K562 (cell line): ENCODE results near the gene SNAPC3. TPM values are rescaled to one million over a fixed set of nuclear protein-coding genes. Genes with fewer than 3 reads are reported as not detected.

Source experiments
- ATAC-seq: fragments of 200-7000 bp; cut with Tn5 transposase; 3 replicates; pipeline ENCODE4 v1.9.1; 2020; ENCODE audit warnings: moderate library complexity
- BruUV-seq: library from RNA; stranded (reverse); fragments of 400-500 nt; replicated peaks from 2 replicates; lab custom pipeline; 2021; lab: Mats Ljungman, UMichigan
- CTCF ChIA-PET: fragments of 300-600 bp; formaldehyde crosslinking; extraction: SDS; loops from one replicate; lab custom pipeline; 2021; ENCODE audit warnings: low intra/inter-chr PET ratio; lab: Yijun Ruan, JAX
- POLR2A ChIA-PET: fragments of 300-600, 350-650 bp; sonication (Branson Sonifier 250); formaldehyde crosslinking; extraction: SDS; loops from one replicate; lab custom pipeline; 2021; ENCODE audit warnings: antibody characterized with exemption, inconsistent platforms; lab: Yijun Ruan, JAX
- DNase-seq, 4 experiments: peaks; one replicate each; pipeline versions ENCODE4 v3.0.0 to v3.0.0-alpha.2; 2011 to 2018; ENCODE audit warnings: low spot score in 3 of 4, mixed read lengths in 3 of 4; ENCODE audit errors: extremely low read depth in 1 of 4
- FAIRE-seq: peaks from 2 replicates; lab custom pipeline; 2011; peaks lifted over from hg19 to GRCh38; lab: Jason Lieb, UNC
- H2AFZ ChIP-seq: 2 replicates; pipeline ENCODE4 v1.6.0; 2011; ENCODE audit warnings: low read depth, low read length, control low read depth, inconsistent platforms
- H3K27ac ChIP-seq: fragments of 200-600 bp; 3 replicates; pipeline ENCODE4 v1.8.0; 2011; ENCODE audit warnings: low read depth, mild to moderate bottlenecking, control low read depth, inconsistent platforms, low read length, moderate library complexity, mixed read lengths; ENCODE audit errors: extremely low read depth
- H3K27me3 ChIP-seq, 2 experiments: fragments of 300-600 bp in 1 of 2; 2 replicates in 1 of 2; 3 replicates in 1 of 2; pipeline versions ENCODE4 v1.6.0 to v1.8.0; 2011; ENCODE audit warnings: inconsistent platforms in 2 of 2, low read length in 2 of 2, mild to moderate bottlenecking in 1 of 2, mixed read lengths in 1 of 2, moderate library complexity in 1 of 2; ENCODE audit not compliant: control insufficient read depth in 2 of 2, insufficient read depth in 2 of 2
- H3K36me3 ChIP-seq: fragments of 300-600 bp; 3 replicates; pipeline ENCODE4 v1.8.0; 2011; ENCODE audit warnings: mild to moderate bottlenecking, low read length, inconsistent platforms; ENCODE audit not compliant: control insufficient read depth, insufficient read depth
- H3K4me1 ChIP-seq, 2 experiments: fragments of 200-600 bp in 1 of 2; replicated peaks in 1 of 2; 2 replicates in 1 of 2; 3 replicates in 1 of 2; pipeline versions ENCODE4 v1.5.1 to v1.8.0; 2011; ENCODE audit warnings: inconsistent platforms in 2 of 2, low read length in 2 of 2, mild to moderate bottlenecking in 1 of 2, mixed read lengths in 1 of 2, moderate library complexity in 1 of 2; ENCODE audit not compliant: control insufficient read depth in 2 of 2, insufficient read depth in 2 of 2
- H3K4me2 ChIP-seq: 2 replicates; pipeline ENCODE4 v1.6.1; 2011; ENCODE audit warnings: low read length, control low read depth, inconsistent platforms, mixed read lengths; ENCODE audit not compliant: insufficient read depth
- H3K4me3 ChIP-seq: fragments of 200-600 bp; sonication (generic), shearing (Covaris generic); 2 replicates; pipeline ENCODE4 v1.5.1; 2016; ENCODE audit warnings: control low read depth, inconsistent platforms
- H3K79me2 ChIP-seq: fragments of 200-600 bp; 3 replicates; pipeline ENCODE4 v1.8.0; 2011; ENCODE audit warnings: low read length, inconsistent platforms; ENCODE audit not compliant: control insufficient read depth, insufficient read depth
- H3K9ac ChIP-seq, 2 experiments: 2 replicates each; pipeline versions ENCODE4 v1.6.0 to v1.6.1; 2011; ENCODE audit warnings: low read depth in 2 of 2, low read length in 2 of 2, control low read depth in 1 of 2, inconsistent platforms in 1 of 2, mild to moderate bottlenecking in 1 of 2, mixed read lengths in 1 of 2; ENCODE audit not compliant: insufficient read depth in 1 of 2
- H3K9me1 ChIP-seq: one replicate; pipeline ENCODE4 v1.6.0; 2011; ENCODE audit warnings: inconsistent platforms, mild to moderate bottlenecking, low read length, moderate library complexity; ENCODE audit not compliant: control insufficient read depth, insufficient read depth
- H3K9me3 ChIP-seq: replicated peaks from 2 replicates; pipeline ENCODE4 v1.5.1; 2011; ENCODE audit warnings: low read depth, low read length, inconsistent platforms; ENCODE audit not compliant: control insufficient read depth, insufficient read depth
- H4K20me1 ChIP-seq: replicated peaks from 2 replicates; pipeline ENCODE4 v1.6.1; 2011; ENCODE audit warnings: low read length, inconsistent platforms, mixed read lengths; ENCODE audit not compliant: control insufficient read depth, insufficient read depth
- ATF7 ChIP-seq: fragments of 450-650 bp; IDR thresholded peaks from 2 replicates; pipeline ENCODE4 v1.7.1; 2014; ENCODE audit warnings: mild to moderate bottlenecking, moderate library complexity
- FOXJ2 ChIP-seq: fragments of 200-800 bp; sonication (Bioruptor generic); IDR thresholded peaks from 2 replicates; pipeline ENCODE4 v1.6.1; 2016; ENCODE audit warnings: missing genetic modification characterization, missing compliant biosample characterization
- HEY1 ChIP-seq: fragments of 250-450 bp; sonication (Bioruptor Pico); IDR thresholded peaks from 2 replicates; pipeline ENCODE4 v1.5.0; 2020; ENCODE audit warnings: mild to moderate bottlenecking, moderate library complexity, borderline replicate concordance
- ILK ChIP-seq: fragments of 450-650 bp; IDR thresholded peaks from 2 replicates; pipeline ENCODE4 v1.6.1; 2016; ENCODE audit warnings: missing genetic modification characterization, low read depth, mild to moderate bottlenecking, missing compliant biosample characterization, moderate library complexity, borderline replicate concordance
- MBD2 ChIP-seq: sonication (generic); IDR thresholded peaks from 2 replicates; pipeline ENCODE4 v1.6.1; 2016; ENCODE audit warnings: low read depth, borderline replicate concordance
- NCOR1 ChIP-seq: fragments of 450-650 bp; IDR thresholded peaks from 2 replicates; pipeline ENCODE4 v1.6.1; 2016; ENCODE audit warnings: mild to moderate bottlenecking, moderate library complexity
- SUPT5H ChIP-seq: fragments of 450-650 bp; IDR thresholded peaks from 2 replicates; pipeline ENCODE4 v1.6.1; 2016
- THRAP3 ChIP-seq: fragments of 450-650 bp; IDR thresholded peaks from 2 replicates; pipeline ENCODE4 v1.6.1; 2016; ENCODE audit warnings: mild to moderate bottlenecking, inconsistent platforms, borderline replicate concordance
- ZFP30 ChIP-seq: fragments of 250-450 bp; sonication (Bioruptor Pico); IDR thresholded peaks from 2 replicates; pipeline ENCODE4 v1.8.0; 2022; ENCODE audit warnings: moderate library complexity, mild to moderate bottlenecking, inconsistent platforms, borderline replicate concordance
- ZNF24 ChIP-seq: fragments of 450-650 bp; IDR thresholded peaks from 2 replicates; pipeline ENCODE4 v1.6.1; 2016
- ZNF436 ChIP-seq: fragments of 250-450, 450-650 bp; sonication (Bioruptor Pico); formaldehyde crosslinking; IDR thresholded peaks from 2 replicates; pipeline ENCODE4 v1.7.0; 2020; ENCODE audit warnings: mild to moderate bottlenecking
- ZNF76 ChIP-seq: fragments of 250-450 bp; sonication (Bioruptor Pico); IDR thresholded peaks from 2 replicates; pipeline ENCODE4 v1.4.0; 2020; ENCODE audit warnings: mild to moderate bottlenecking, moderate library complexity, borderline replicate concordance
- WGBS: fragments of 100-300 bp; shearing (Covaris generic); methylation state at CpG from one replicate; pipeline ENCODE4 v1.1.6; 2016; ENCODE audit warnings: low coverage, mixed read lengths; ENCODE audit not compliant: insufficient coverage; ENCODE audit errors: missing lambda C conversion rate; 5-methylcytosine and 5-hydroxymethylcytosine counted together
- in situ Hi-C: fragments of 300-500 bp; cut with MboI; formaldehyde crosslinking; loops from 4 replicates; pipeline ENCODE4 v1.15.0; 2018; ENCODE audit warnings: inconsistent platforms, mixed read lengths
- intact Hi-C: fragments of 100-400 bp; cut with micrococcal nuclease; formaldehyde crosslinking; loops from 2 replicates; pipeline ENCODE4 v1.14.2; 2022
- polyA plus RNA-seq, 8 experiments: library from polyadenylated mRNA; depleted of rRNA in 4 of 8; stranded (reverse) in 5 of 8; unstranded in 3 of 8; fragments of >200 nt; fragmentation: Nextera tagmentation in 2 of 8; fragmentation: Illumina TruSeq in 1 of 8; extraction: Ambion mirVana in 2 of 8; extraction: Trizol in 1 of 8; gene quantifications; 2 replicates each; pipeline versions ENCODE4 v1.2.1 to v1.2.3, GENCODE V29; 2011 to 2014; ENCODE audit warnings: inconsistent platforms in 1 of 8, missing spikeins in 1 of 8
- total RNA-seq, 7 experiments: library from RNA; depleted of rRNA in 6 of 7; stranded (reverse); fragments of >200 nt in 6 of 7; fragmentation: Illumina TruSeq in 2 of 7; extraction: Trizol in 2 of 7; gene quantifications; 2 replicates each; pipeline versions ENCODE4 v1.2.1 to v1.2.3, GENCODE V29; 2011 to 2021; ENCODE audit warnings: low replicate concordance in 1 of 7
- TF ChIP-seq, protein P1 (sequence below), 3 experiments: IDR thresholded peaks in 2 of 3; conservative IDR thresholded peaks in 1 of 3; 2 replicates each; pipeline ENCODE4 v1.5.1; 2011 to 2012; ENCODE audit warnings: low read length in 3 of 3, mild to moderate bottlenecking in 3 of 3, control low read depth in 2 of 3, improper control_type of control experiment in 1 of 3, inconsistent platforms in 1 of 3, low read depth in 1 of 3, mixed read lengths in 1 of 3, moderate library complexity in 1 of 3; ENCODE audit not compliant: insufficient read depth in 2 of 3
- TF ChIP-seq, protein P2 (sequence below), 2 experiments: IDR thresholded peaks in 1 of 2; conservative IDR thresholded peaks in 1 of 2; 2 replicates each; pipeline ENCODE4 v1.6.1; 2016; ENCODE audit warnings: low read depth in 2 of 2, mild to moderate bottlenecking in 1 of 2, missing compliant biosample characterization in 1 of 2, missing genetic modification characterization in 1 of 2, moderate library complexity in 1 of 2
- TF ChIP-seq, protein P3 (sequence below), 2 experiments: fragments of 450-650 bp; IDR thresholded peaks; 2 replicates each; pipeline ENCODE4 v1.6.1; 2016

Gene SNAPC3
- total and polyA plus RNA-seq, 9 of the 15 experiments (the other 6 are each of a cell fraction or from before 2014, with no cell fraction given) = 2.3 to 38.9 (median 19.8) TPM

GRCh38 chr9:15510789-15511575 lies 88.3 kb downstream of the SNAPC3 start, which contains the start of gene PSIP1:
Gene PSIP1 (minus strand): TSS chr9:15510970. CDS start chr9:15510188, 782 bp downstream.
- Histone ChIP-seq H3K79me2 (peaks cover 43% of the 10 kb centered on the region), H3K4me1 (peaks cover 3 to 7% of the 10 kb centered on the region in 2 experiments; a peak in 2 of 5 replicates), H3K9ac (peak within 1 kb of the TSS; percentile 89 to 95), H3K4me2 (peak within 1 kb of the TSS; percentile 83), H3K9me3 (no peaks in the 10 kb centered on the region), H3K9me1 (no peaks in the 10 kb centered on the region), H3K27ac (peak within 1 kb of the TSS; percentile 98), H3K27me3 (no peaks in the 10 kb centered on the region), H4K20me1 (no peaks in the 10 kb centered on the region), H3K36me3 (peaks cover 33% of the 10 kb centered on the region), H3K4me3 (peak within 1 kb of the TSS; percentile 81), H2AFZ (peak within 1 kb of the TSS; percentile 98)
- peak; percentile 89 for ATAC-seq
- ChIA-PET CTCF (no interaction called here), POLR2A (interaction anchor here (0.7 to 3.4 kb wide), 2 partner anchors 10 to 141 kb away, joined by 3 to 10 read pairs; no protein-coding TSS in a partner anchor)
- intact Hi-C loops (loop anchor here (5.0 kb wide), 1 partner anchor 41 kb away; the partner anchor contains the start of gene CCDC171), in situ Hi-C loops (no loop called here)
- WGBS = under 1% methylated on average over 45 of the region's 72 CpGs
- no TSS peak for BruUV-seq
- peak; percentile 84 for FAIRE-seq
- peak; percentile 67 to 84 (median 73) for DNase-seq
- TF ChIP-seq ZNF76 (CRISPR knock-in tag) (no peak), ATF7 (peak; percentile 100), FOXJ2 (tag) (no peak; the same call in 1 of the 2 replicates), HEY1 (no peak), MBD2 (peak; percentile 89), ZNF24 (peak; percentile 60; the same call in 1 of the 2 replicates), ILK (tag) (no peak), SUPT5H (peak; percentile 49), THRAP3 (no peak), ZNF436 (CRISPR knock-in tag) (no peak), NCOR1 (no peak), ZFP30 (CRISPR knock-in tag) (no peak)
- TF ChIP-seq, protein P1, sequence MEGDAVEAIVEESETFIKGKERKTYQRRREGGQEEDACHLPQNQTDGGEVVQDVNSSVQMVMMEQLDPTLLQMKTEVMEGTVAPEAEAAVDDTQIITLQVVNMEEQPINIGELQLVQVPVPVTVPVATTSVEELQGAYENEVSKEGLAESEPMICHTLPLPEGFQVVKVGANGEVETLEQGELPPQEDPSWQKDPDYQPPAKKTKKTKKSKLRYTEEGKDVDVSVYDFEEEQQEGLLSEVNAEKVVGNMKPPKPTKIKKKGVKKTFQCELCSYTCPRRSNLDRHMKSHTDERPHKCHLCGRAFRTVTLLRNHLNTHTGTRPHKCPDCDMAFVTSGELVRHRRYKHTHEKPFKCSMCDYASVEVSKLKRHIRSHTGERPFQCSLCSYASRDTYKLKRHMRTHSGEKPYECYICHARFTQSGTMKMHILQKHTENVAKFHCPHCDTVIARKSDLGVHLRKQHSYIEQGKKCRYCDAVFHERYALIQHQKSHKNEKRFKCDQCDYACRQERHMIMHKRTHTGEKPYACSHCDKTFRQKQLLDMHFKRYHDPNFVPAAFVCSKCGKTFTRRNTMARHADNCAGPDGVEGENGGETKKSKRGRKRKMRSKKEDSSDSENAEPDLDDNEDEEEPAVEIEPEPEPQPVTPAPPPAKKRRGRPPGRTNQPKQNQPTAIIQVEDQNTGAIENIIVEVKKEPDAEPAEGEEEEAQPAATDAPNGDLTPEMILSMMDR (IDR thresholded peaks at IDR 0.05 in 2 of 3, conservative IDR thresholded peaks at IDR 0.05 in 1 of 3; ENCODE audit: insufficient read depth in 2 of 3, low read depth in 1 of 3, low read length in 3 of 3) = no peak
- TF ChIP-seq, protein P2, sequence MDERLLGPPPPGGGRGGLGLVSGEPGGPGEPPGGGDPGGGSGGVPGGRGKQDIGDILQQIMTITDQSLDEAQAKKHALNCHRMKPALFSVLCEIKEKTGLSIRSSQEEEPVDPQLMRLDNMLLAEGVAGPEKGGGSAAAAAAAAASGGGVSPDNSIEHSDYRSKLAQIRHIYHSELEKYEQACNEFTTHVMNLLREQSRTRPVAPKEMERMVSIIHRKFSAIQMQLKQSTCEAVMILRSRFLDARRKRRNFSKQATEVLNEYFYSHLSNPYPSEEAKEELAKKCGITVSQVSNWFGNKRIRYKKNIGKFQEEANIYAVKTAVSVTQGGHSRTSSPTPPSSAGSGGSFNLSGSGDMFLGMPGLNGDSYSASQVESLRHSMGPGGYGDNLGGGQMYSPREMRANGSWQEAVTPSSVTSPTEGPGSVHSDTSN (CRISPR knock-in tag; IDR thresholded peaks at IDR 0.05; ENCODE audit: low read depth) = no peak
- TF ChIP-seq, protein P2 (tag; conservative IDR thresholded peaks at IDR 0.05; ENCODE audit: low read depth) = peak; percentile 27; the same call in 1 of the 2 replicates
- TF ChIP-seq, protein P3, sequence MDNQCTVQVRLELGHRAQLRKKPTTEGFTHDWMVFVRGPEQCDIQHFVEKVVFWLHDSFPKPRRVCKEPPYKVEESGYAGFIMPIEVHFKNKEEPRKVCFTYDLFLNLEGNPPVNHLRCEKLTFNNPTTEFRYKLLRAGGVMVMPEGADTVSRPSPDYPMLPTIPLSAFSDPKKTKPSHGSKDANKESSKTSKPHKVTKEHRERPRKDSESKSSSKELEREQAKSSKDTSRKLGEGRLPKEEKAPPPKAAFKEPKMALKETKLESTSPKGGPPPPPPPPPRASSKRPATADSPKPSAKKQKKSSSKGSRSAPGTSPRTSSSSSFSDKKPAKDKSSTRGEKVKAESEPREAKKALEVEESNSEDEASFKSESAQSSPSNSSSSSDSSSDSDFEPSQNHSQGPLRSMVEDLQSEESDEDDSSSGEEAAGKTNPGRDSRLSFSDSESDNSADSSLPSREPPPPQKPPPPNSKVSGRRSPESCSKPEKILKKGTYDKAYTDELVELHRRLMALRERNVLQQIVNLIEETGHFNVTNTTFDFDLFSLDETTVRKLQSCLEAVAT (IDR thresholded peaks at IDR 0.05) = peak in 1 of 2 experiments; percentile 99; a peak in 2 of 4 replicates
